ENCODE results near the gene JKAMP.

The JKAMP gene

GRCh38 chr14:59540852-59541251 is 56.5 kb downstream of the JKAMP start:
- DNase-seq (ENCODE audit: low read depth, low spot score) = no peak

GRCh38 chr14:59541731-59542130 is 57.4 kb downstream of the JKAMP start:
- DNase-seq (ENCODE audit: low read depth, low spot score) = no peak

GRCh38 chr14:59543873-59544272 is 59.6 kb downstream of the JKAMP start:
- DNase-seq (ENCODE audit: low read depth, low spot score) = no peak

GRCh38 chr14:59547310-59547709 is 63.0 kb downstream of the JKAMP start:
- DNase-seq (ENCODE audit: low read depth, low spot score) = no peak

Measured in iPS DF 19.7 (cell line).